HCT116 (cell line): Measurements from ENCODE around the gene GEN1.

Source experiments
- CTCF ChIP-seq, 3 experiments: fragments of 200-600 bp in 1 of 3; sonication (generic) in 1 of 3; IDR thresholded peaks in 2 of 3; conservative IDR thresholded peaks in 1 of 3; 2 replicates each; pipeline ENCODE4 v1.5.1; 2012 to 2017; ENCODE audit warnings: low read depth in 2 of 3, low read length in 2 of 3, antibody characterized with exemption in 1 of 3, borderline replicate concordance in 1 of 3, control low read depth in 1 of 3, mild to moderate bottlenecking in 1 of 3, mixed read lengths in 1 of 3, mixed run types in 1 of 3, moderate library complexity in 1 of 3; ENCODE audit not compliant: insufficient read depth in 1 of 3
- EZH2 ChIP-seq: fragments of 200-600 bp; sonication (generic); IDR thresholded peaks from 2 replicates; pipeline ENCODE4 v1.6.1; 2017; ENCODE audit warnings: antibody characterized with exemption, mixed run types
- POLR2A ChIP-seq: IDR thresholded peaks from 2 replicates; pipeline ENCODE4 v1.7.0; 2011; ENCODE audit warnings: borderline replicate concordance; ENCODE audit not compliant: insufficient read depth, insufficient read length; ENCODE audit errors: extremely low read depth
- POLR2AphosphoS5 ChIP-seq: IDR thresholded peaks from 2 replicates; pipeline ENCODE4 v1.6.1; 2011; ENCODE audit warnings: mild to moderate bottlenecking, low read depth, low read length, moderate library complexity
- SIN3A ChIP-seq: IDR thresholded peaks from 2 replicates; pipeline ENCODE4 v1.6.1; 2012; ENCODE audit warnings: low read depth
- ZFX ChIP-seq: fragments of 450-650 bp; IDR thresholded peaks from 2 replicates; pipeline ENCODE4 v1.6.1; 2017

- TF ChIP-seq CTCF (IDR thresholded peaks at IDR 0.05 in 2 of 3, conservative IDR thresholded peaks at IDR 0.05 in 1 of 3; ENCODE audit: borderline replicate concordance in 1 of 3, insufficient read depth in 1 of 3, low read depth in 2 of 3, low read length in 2 of 3), result no peak
- no peak for TF ChIP-seq EZH2
- TF ChIP-seq POLR2AphosphoS5, result no peak
- TF ChIP-seq SIN3A, result no peak
- no peak for TF ChIP-seq ZFX
- TF ChIP-seq POLR2A, result no peak
These were observed 36.6 kb downstream of the GEN1 start for GRCh38 chr2:17790536-17790935.
